Esophagus muscularis mucosa (tissue), 4 donors: ENCODE data around the gene RBM20. TPM values are rescaled to one million over a fixed set of nuclear protein-coding genes. Genes with fewer than 3 reads are reported as not detected.

Source experiments
- DNase-seq: peaks from one replicate; pipeline ENCODE4 v3.0.0-alpha.2; 2017; ENCODE audit errors: extremely low spot score
- H3K27ac ChIP-seq, 4 donors: fragments of 200-600 bp; sonication (generic); replicated peaks in 1 of 4; 1 replicate in 3 of 4; 2 replicates in 1 of 4; pipeline ENCODE4 v1.5.1; 2016 to 2019; ENCODE audit warnings: mild to moderate bottlenecking in 1 of 4
- H3K27me3 ChIP-seq, 4 donors: fragments of 200-600 bp; sonication (generic); one replicate each; pipeline versions ENCODE4 v1.5.1 to v1.6.0; 2016 to 2019
- H3K36me3 ChIP-seq, 4 donors: fragments of 200-600 bp; sonication (generic); one replicate each; pipeline ENCODE4 v1.5.1; 2016 to 2019
- H3K4me1 ChIP-seq, 4 donors: fragments of 200-600 bp; sonication (generic); one replicate each; pipeline ENCODE4 v1.5.1; 2016 to 2019
- H3K4me3 ChIP-seq, 4 donors: fragments of 200-600 bp; sonication (generic); 1 replicate in 2 of 4; 2 replicates in 2 of 4; pipeline ENCODE4 v1.5.1; 2016 to 2019; ENCODE audit warnings: mild to moderate bottlenecking in 4 of 4, moderate library complexity in 1 of 4
- H3K9me3 ChIP-seq, 4 donors: fragments of 200-600 bp; sonication (generic); 1 replicate in 3 of 4; 2 replicates in 1 of 4; pipeline ENCODE4 v1.5.1; 2016 to 2019
- EP300 ChIP-seq: sonication (generic); formaldehyde crosslinking; IDR thresholded peaks from one replicate; pipeline ENCODE4 v1.6.1; 2017; ENCODE audit warnings: antibody characterized with exemption
- POLR2A ChIP-seq: fragments of 450-650 bp; IDR thresholded peaks from one replicate; pipeline ENCODE4 v1.6.1; 2017; ENCODE audit warnings: antibody characterized with exemption, moderate library complexity, mild to moderate bottlenecking, low read depth
- POLR2AphosphoS5 ChIP-seq, 2 donors: sonication (generic); formaldehyde crosslinking; IDR thresholded peaks; one replicate each; pipeline ENCODE4 v1.6.1; 2017; ENCODE audit warnings: antibody characterized with exemption in 2 of 2
- WGBS: methylation state at CpG from one replicate; pipeline ENCODE4 v1.1.5; 2018; 5-methylcytosine and 5-hydroxymethylcytosine counted together
- intact Hi-C: fragments of 100-400 bp; cut with DNase I; formaldehyde crosslinking; loops from one replicate; pipeline ENCODE4 v1.15.1; 2023
- total RNA-seq, 4 donors: library from RNA; depleted of rRNA; stranded (reverse); fragments of >200 nt; gene quantifications; one replicate each; pipeline versions ENCODE4 v1.1.0 to v1.2.1, GENCODE V29; 2016
- TF ChIP-seq, protein P1 (sequence below), 3 experiments: fragments of 200-600 bp in 2 of 3; fragments of 450-650 bp in 1 of 3; sonication (generic) in 2 of 3; IDR thresholded peaks; one replicate each; pipeline ENCODE4 v1.5.1; 2017 to 2019; ENCODE audit warnings: antibody characterized with exemption in 3 of 3, mild to moderate bottlenecking in 2 of 3, moderate library complexity in 1 of 3

RBM20 gene
- total RNA-seq, 4 donors from 2014 or later = 5.3 to 7.7 (median 5.8) TPM

DNA sequence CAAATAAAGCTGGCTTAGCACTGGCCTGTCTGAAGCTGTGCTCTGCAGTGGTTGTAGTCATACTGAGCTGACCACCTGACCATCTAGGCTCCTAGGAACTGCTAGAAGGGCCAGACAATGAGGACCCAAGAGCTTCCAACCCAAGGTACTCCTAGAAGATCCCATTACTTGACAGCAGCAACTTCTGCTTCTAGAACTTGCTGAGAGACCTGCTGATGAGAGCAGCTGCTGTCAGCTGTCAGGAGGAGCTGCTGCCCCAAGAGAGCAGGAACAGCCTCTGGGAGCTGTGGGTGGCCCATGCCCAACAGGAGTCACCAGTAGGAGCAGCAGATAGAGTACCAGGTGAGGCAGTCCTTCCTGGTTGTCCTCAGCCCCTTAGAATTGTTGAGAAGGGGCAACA lies 70.2 kb downstream of the RBM20 start:
- TF ChIP-seq POLR2AphosphoS5 (IDR thresholded peaks at IDR 0.05) = no peak
- TF ChIP-seq POLR2A = no peak
- TF ChIP-seq EP300 = no peak
- TF ChIP-seq, protein P1, sequence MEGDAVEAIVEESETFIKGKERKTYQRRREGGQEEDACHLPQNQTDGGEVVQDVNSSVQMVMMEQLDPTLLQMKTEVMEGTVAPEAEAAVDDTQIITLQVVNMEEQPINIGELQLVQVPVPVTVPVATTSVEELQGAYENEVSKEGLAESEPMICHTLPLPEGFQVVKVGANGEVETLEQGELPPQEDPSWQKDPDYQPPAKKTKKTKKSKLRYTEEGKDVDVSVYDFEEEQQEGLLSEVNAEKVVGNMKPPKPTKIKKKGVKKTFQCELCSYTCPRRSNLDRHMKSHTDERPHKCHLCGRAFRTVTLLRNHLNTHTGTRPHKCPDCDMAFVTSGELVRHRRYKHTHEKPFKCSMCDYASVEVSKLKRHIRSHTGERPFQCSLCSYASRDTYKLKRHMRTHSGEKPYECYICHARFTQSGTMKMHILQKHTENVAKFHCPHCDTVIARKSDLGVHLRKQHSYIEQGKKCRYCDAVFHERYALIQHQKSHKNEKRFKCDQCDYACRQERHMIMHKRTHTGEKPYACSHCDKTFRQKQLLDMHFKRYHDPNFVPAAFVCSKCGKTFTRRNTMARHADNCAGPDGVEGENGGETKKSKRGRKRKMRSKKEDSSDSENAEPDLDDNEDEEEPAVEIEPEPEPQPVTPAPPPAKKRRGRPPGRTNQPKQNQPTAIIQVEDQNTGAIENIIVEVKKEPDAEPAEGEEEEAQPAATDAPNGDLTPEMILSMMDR (IDR thresholded peaks at IDR 0.05) = no peak
- Histone ChIP-seq H3K27ac (no peak overlapping the region), H3K36me3 (no peaks in the 10 kb centered on the region), H3K4me3 (no peak overlapping the region), H3K27me3 (no peaks in the 10 kb centered on the region), H3K4me1 (peaks cover 0 to 26% (median 0%) of the 10 kb centered on the region in 4 donors), H3K9me3 (no peaks in the 10 kb centered on the region)
- peak; percentile 62 for DNase-seq
- intact Hi-C loops = no loop called here

DNA sequence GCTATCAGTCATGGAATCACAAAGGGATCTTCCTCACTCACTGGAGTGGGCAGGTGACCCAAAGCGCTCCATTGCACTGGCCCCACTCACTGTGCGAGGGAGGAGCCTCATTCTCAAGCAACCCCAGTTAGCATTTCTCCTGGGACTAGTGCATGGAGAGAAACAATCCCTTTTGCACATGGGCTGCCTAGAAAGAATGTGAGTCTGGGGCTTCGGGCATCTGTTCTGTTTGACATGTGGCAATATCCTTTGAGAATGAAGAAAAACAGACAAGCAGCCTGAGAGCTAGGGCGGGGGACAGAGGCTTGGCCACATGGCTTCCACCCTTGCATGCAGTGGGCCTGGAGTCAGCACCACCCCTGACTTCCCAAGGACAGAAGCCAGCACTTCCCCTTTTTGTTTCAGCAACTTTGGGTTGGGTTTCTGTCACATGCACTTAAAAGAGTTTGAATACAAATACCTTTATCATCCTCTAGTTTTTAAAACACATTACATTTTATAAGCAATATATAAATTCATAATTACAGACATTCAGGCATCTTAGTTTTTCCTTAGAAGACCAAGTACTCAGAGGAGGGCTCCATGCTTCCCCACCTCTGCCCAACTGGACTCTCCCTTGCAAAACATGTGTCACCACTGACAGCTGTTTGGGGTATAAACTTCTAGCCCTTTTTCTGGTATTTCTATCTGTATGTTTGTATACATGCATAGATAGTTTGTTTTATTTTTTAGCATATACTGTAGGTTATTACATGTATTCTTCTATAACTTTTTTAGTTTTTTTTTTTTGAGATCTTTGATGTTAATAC lies 73.8 kb downstream of the RBM20 start:
- intact Hi-C loops = no loop called here
- TF ChIP-seq, protein P1 (IDR thresholded peaks at IDR 0.05) = no peak
- no peak for TF ChIP-seq POLR2AphosphoS5 (IDR thresholded peaks at IDR 0.05)
- no peak for TF ChIP-seq EP300
- TF ChIP-seq POLR2A = no peak
- no peak overlapping the region for H3K27ac ChIP-seq
- no peaks in the 10 kb centered on the region for H3K9me3 ChIP-seq
- H3K27me3 ChIP-seq = no peaks in the 10 kb centered on the region
- H3K36me3 ChIP-seq = no peaks in the 10 kb centered on the region
- H3K4me1 ChIP-seq = peaks cover 0 to 32% (median 0%) of the 10 kb centered on the region in 4 donors
- DNase-seq = no peak
- H3K4me3 ChIP-seq = no peak overlapping the region
- WGBS = 75% methylated on average over 2 of the region's 4 CpGs

DNA sequence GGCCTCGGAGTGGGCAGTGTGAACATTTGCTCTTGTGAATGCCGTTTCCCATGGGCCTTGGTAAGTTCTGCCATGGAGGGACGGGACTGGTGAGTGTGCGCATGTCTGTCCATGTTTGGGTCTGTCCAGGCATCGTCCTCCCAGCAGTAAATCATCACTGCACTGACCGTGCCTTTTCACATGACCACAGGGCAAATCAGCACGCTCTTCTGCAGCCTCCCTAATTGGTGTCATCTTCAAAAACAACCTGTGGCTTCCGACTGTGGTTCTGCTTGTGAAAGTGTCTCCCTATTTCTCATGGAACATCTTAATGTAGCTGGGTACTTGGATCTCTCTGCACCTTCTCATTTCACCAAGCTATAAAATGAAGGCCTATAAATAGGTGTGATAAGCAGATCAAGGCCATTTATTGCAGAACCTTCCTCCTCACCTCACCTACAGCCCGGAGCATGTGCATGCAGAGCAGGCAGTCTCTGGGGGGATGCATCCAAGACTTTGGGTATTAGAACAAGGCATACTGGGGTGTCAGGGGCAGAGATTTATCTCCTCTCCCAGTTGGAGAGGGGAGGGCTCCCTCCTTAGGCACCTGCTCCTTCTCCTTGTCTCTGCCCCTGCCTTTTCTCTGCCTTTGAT lies 77.4 kb downstream of the RBM20 start:
- Histone ChIP-seq H3K36me3 (no peaks in the 10 kb centered on the region), H3K9me3 (no peaks in the 10 kb centered on the region), H3K27ac (no peak overlapping the region), H3K4me3 (no peak overlapping the region), H3K4me1 (peaks cover 0 to 39% (median 0%) of the 10 kb centered on the region in 4 donors), H3K27me3 (no peaks in the 10 kb centered on the region)
- TF ChIP-seq POLR2AphosphoS5 (IDR thresholded peaks at IDR 0.05) = no peak
- no peak for TF ChIP-seq POLR2A
- TF ChIP-seq, protein P1 (IDR thresholded peaks at IDR 0.05) = no peak
- TF ChIP-seq EP300 = no peak
- DNase-seq = no peak
- intact Hi-C loops = no loop called here
- WGBS = 93% methylated on average over 9 of the region's 9 CpGs

DNA sequence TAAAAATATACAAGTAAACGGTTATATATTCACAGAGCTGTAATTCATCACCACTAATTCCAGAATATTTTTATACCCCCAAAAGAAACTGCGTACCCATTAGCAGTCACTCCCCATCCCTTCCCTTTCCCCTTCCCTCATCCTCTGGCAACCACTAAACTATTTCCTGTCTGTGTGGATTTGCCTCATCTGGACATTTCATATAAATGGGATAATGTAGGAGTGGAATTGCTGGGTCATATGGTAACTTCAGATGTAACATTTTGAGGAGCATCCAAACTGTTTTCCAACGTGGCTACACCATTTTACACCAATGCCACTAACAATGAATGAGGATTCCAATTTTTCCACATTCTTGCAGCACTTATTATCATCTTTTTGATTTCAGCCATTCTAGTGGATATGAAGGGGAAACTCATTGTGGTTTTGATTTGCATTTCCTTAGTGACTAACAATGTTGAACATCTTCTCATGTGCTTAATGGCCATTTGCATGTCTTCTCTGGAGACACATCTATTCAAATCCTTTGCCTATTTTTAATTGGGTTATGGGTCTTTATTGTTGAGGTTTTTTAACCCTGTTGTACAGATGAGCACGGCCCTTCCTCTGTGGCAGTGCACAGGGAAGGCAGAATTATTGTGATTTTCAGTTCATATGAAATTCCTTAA lies 79.2 kb downstream of the RBM20 start:
- Histone ChIP-seq H3K36me3 (no peaks in the 10 kb centered on the region), H3K27ac (no peak overlapping the region), H3K9me3 (no peaks in the 10 kb centered on the region), H3K4me1 (peaks cover 0 to 26% (median 0%) of the 10 kb centered on the region in 4 donors), H3K27me3 (no peaks in the 10 kb centered on the region), H3K4me3 (no peak overlapping the region)
- WGBS = 83% methylated on average over 4 of the region's 4 CpGs
- TF ChIP-seq, protein P1 (IDR thresholded peaks at IDR 0.05) = no peak
- no peak for TF ChIP-seq POLR2AphosphoS5 (IDR thresholded peaks at IDR 0.05)
- intact Hi-C loops = no loop called here
- DNase-seq = no peak
